NB4 (cell line): ENCODE results near the gene MAMLD1.

Experiments
- DNase-seq: peaks from one replicate; pipeline ENCODE4 v3.0.0; 2010; ENCODE audit warnings: low read depth
- H3K4me3 ChIP-seq: one replicate; pipeline ENCODE4 v1.5.1; 2011; ENCODE audit warnings: mild to moderate bottlenecking, low read depth, low read length, moderate library complexity
- CTCF ChIP-seq: IDR thresholded peaks from one replicate; pipeline ENCODE4 v1.5.1; 2012; ENCODE audit warnings: low read depth, low read length
- MAX ChIP-seq: IDR thresholded peaks from 2 replicates; pipeline ENCODE4 v1.6.1; 2011; ENCODE audit warnings: low read depth, low read length
- MYC ChIP-seq: IDR thresholded peaks from 2 replicates; pipeline ENCODE4 v1.6.1; 2011; ENCODE audit warnings: low read depth, low read length
- POLR2A ChIP-seq: IDR thresholded peaks from 2 replicates; pipeline ENCODE4 v1.6.1; 2011; ENCODE audit warnings: mild to moderate bottlenecking; ENCODE audit not compliant: insufficient read length; ENCODE audit errors: extremely low read depth

MAMLD1 gene

GRCh38 chrX:150525061-150525919 is 162.2 kb downstream of the MAMLD1 start:
- DNase-seq = no peak
- TF ChIP-seq POLR2A = no peak
- no peak for TF ChIP-seq CTCF
- no peak for TF ChIP-seq MYC
- TF ChIP-seq MAX = no peak
- no peak overlapping the region for H3K4me3 ChIP-seq

GRCh38 chrX:150526692-150527091 is 163.6 kb downstream of the MAMLD1 start:
- H3K4me3 ChIP-seq = no peak overlapping the region
- no peak for TF ChIP-seq MYC
- no peak for TF ChIP-seq MAX
- no peak for TF ChIP-seq POLR2A
- TF ChIP-seq CTCF = no peak
- DNase-seq = no peak

- no peak overlapping the region for H3K4me3 ChIP-seq
- no peak for DNase-seq
- no peak for TF ChIP-seq CTCF
- TF ChIP-seq MAX = no peak
These were observed 164.0 kb downstream of the MAMLD1 start for GRCh38 chrX:150527108-150527507.

GRCh38 chrX:150529587-150529986 is 166.5 kb downstream of the MAMLD1 start:
- no peak overlapping the region for H3K4me3 ChIP-seq
- DNase-seq = no peak
- TF ChIP-seq CTCF = no peak
- TF ChIP-seq POLR2A = no peak
- TF ChIP-seq MAX = no peak
- TF ChIP-seq MYC = no peak

GRCh38 chrX:150530821-150531220 is 167.7 kb downstream of the MAMLD1 start:
- H3K4me3 ChIP-seq = no peak overlapping the region
- no peak for DNase-seq
- TF ChIP-seq CTCF = no peak
- no peak for TF ChIP-seq MAX
- TF ChIP-seq MYC = no peak
- TF ChIP-seq POLR2A = no peak

GRCh38 chrX:150531467-150531866 is 168.3 kb downstream of the MAMLD1 start:
- TF ChIP-seq MAX (no peak), MYC (no peak), CTCF (no peak), POLR2A (no peak)
- DNase-seq = no peak
- H3K4me3 ChIP-seq = no peak overlapping the region
